ENCODE measurements around the gene RBP3. TPM values are rescaled to one million over a fixed set of nuclear protein-coding genes. Genes with fewer than 3 reads are reported as not detected.

Gene RBP3
- total RNA-seq, 1 donor from 2014 or later = not detected

DNA sequence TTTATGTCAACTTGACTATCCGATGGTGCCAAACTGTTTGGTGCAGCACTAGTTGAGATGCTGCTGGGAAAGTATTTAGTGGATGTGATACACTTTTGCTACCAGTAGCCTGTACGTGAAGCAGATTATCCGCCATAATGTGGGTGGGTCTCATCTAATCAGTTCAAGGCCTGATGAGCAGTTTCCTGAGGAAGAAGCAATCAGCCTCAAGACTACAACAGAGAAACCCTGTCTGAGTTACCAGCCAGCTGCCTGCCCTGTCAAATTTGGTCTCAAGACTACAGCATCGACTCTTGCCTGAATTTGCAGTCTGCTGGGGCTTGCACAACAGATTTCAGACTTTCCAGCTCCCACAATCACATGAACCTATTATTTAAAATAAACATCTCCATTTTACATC lies 10.9 kb upstream of the RBP3 start:
- intact Hi-C loops (cut with DNase I) = no loop called here
- H3K4me1 ChIP-seq = no peaks in the 10 kb centered on the region
- TF ChIP-seq, protein P1, sequence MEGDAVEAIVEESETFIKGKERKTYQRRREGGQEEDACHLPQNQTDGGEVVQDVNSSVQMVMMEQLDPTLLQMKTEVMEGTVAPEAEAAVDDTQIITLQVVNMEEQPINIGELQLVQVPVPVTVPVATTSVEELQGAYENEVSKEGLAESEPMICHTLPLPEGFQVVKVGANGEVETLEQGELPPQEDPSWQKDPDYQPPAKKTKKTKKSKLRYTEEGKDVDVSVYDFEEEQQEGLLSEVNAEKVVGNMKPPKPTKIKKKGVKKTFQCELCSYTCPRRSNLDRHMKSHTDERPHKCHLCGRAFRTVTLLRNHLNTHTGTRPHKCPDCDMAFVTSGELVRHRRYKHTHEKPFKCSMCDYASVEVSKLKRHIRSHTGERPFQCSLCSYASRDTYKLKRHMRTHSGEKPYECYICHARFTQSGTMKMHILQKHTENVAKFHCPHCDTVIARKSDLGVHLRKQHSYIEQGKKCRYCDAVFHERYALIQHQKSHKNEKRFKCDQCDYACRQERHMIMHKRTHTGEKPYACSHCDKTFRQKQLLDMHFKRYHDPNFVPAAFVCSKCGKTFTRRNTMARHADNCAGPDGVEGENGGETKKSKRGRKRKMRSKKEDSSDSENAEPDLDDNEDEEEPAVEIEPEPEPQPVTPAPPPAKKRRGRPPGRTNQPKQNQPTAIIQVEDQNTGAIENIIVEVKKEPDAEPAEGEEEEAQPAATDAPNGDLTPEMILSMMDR (IDR thresholded peaks at IDR 0.05) = no peak
- H3K4me3 ChIP-seq = no peak overlapping the region
- ATAC-seq = no peak
- no peaks in the 10 kb centered on the region for H3K9me3 ChIP-seq
- no peaks in the 10 kb centered on the region for H3K36me3 ChIP-seq
- DNase-seq = no peak
- no peak overlapping the region for H3K27ac ChIP-seq
- peaks cover 4% of the 10 kb centered on the region for H3K27me3 ChIP-seq (ENCODE audit: low read depth)

DNA sequence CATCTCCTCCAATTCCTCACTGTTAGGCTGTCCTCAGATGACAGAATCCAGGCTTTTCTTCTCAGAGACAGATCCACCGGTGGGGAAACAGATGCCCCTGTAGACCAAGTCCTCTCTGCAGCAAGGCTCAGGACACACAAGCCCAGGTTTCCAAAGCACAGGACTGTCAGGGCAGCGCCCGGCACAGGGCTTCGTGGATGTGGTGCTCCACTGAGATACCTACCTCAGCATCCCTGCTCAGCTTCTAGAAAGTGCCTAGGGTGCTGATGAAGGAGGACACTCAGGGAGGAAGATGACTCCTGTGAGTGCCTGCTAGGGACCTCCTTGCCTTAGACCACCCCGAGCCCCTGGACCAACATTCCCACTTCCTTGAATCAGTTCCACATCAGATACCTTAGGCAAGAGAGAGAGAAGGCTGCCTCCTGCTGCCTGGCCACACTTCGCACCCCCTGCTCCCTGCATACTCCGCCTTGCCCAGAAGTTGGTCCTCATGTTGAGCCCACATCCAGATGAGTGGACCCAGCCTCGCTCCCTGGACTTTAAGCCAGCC lies 8.9 kb upstream of the RBP3 start:
- DNase-seq (no peak), ATAC-seq (peak in 1 of 2 donors; percentile 13)
- Histone ChIP-seq H3K27ac (no peak overlapping the region), H3K4me3 (no peak overlapping the region), H3K27me3 (ENCODE audit: low read depth) (peaks cover 4% of the 10 kb centered on the region), H3K36me3 (no peaks in the 10 kb centered on the region), H3K4me1 (no peaks in the 10 kb centered on the region), H3K9me3 (no peaks in the 10 kb centered on the region)
- TF ChIP-seq, protein P1 (IDR thresholded peaks at IDR 0.05) = no peak
- intact Hi-C loops (cut with DNase I) = no loop called here

- Histone ChIP-seq H3K4me3 (no peak overlapping the region), H3K9me3 (no peaks in the 10 kb centered on the region), H3K27ac (no peak overlapping the region), H3K4me1 (no peaks in the 10 kb centered on the region), H3K27me3 (ENCODE audit: low read depth) (peaks cover 4% of the 10 kb centered on the region), H3K36me3 (no peaks in the 10 kb centered on the region)
- intact Hi-C loops (cut with DNase I) = no loop called here
- ATAC-seq (peak in 1 of 2 donors; percentile 50), DNase-seq (no peak)
- TF ChIP-seq, protein P1 (IDR thresholded peaks at IDR 0.05) = no peak
Observed at GRCh38 chr10:47339759-47340607, 8.2 kb upstream of the RBP3 start.

DNA sequence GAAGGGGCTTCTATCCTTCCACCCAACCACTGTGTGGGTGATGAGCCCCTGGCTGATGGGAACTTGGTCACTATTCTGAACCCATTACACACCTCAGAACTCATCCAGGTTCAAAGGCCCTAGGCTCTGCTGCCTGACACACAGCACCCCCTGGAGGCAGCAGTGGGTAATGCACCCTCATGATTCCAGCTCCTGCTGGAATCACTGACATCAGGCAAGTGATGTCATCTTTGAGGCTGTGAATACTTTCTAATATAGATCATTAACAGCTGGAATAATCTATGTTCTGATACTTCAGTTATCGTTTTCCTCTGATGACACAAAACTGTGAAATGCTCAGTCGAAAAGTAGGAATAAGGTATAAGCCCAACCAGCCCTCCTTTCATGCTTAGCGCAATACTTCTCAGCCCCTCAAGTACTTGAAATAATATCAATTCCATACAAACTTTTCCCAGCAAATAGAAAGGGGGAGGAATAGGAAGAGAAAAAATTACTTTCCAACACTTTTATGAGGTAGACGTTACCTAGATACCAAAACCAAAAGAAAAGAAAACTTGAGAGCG lies 7.5 kb upstream of the RBP3 start:
- Histone ChIP-seq H3K4me3 (no peak overlapping the region), H3K27me3 (ENCODE audit: low read depth) (peaks cover 4% of the 10 kb centered on the region), H3K9me3 (no peaks in the 10 kb centered on the region), H3K4me1 (no peaks in the 10 kb centered on the region), H3K27ac (no peak overlapping the region), H3K36me3 (no peaks in the 10 kb centered on the region)
- TF ChIP-seq, protein P1 (IDR thresholded peaks at IDR 0.05) = peak; percentile 94
- intact Hi-C loops (cut with DNase I) = no loop called here
- ATAC-seq (peak; percentile 72 to 89), DNase-seq (no peak)

- Histone ChIP-seq H3K9me3 (no peaks in the 10 kb centered on the region), H3K4me1 (no peaks in the 10 kb centered on the region), H3K27ac (no peak overlapping the region), H3K27me3 (ENCODE audit: low read depth) (peaks cover 2% of the 10 kb centered on the region), H3K36me3 (no peaks in the 10 kb centered on the region), H3K4me3 (no peak overlapping the region)
- TF ChIP-seq, protein P1 (IDR thresholded peaks at IDR 0.05) = no peak
- intact Hi-C loops (cut with DNase I) = no loop called here
- ATAC-seq (no peak), DNase-seq (no peak)
Observed at GRCh38 chr10:47344996-47345870, 2.9 kb upstream of the RBP3 start.
